HG03196 (cell line): ENCODE results near the gene PBX4.
A peak's percentile ranks its signal among the peaks of the same experiment; 100 is the strongest.
"Not testable (repeated sequence)": the region's sequence is repeated elsewhere in the genome, so short reads cannot be mapped to it uniquely, and the experiment has no call there.

Experiments used
- ATAC-seq: cut with Tn5 transposase; IDR thresholded peaks from one replicate; pipeline ENCODE4 v1.9.1; 2021; ENCODE audit not compliant: unreplicated experiment

PBX4 gene

DNA sequence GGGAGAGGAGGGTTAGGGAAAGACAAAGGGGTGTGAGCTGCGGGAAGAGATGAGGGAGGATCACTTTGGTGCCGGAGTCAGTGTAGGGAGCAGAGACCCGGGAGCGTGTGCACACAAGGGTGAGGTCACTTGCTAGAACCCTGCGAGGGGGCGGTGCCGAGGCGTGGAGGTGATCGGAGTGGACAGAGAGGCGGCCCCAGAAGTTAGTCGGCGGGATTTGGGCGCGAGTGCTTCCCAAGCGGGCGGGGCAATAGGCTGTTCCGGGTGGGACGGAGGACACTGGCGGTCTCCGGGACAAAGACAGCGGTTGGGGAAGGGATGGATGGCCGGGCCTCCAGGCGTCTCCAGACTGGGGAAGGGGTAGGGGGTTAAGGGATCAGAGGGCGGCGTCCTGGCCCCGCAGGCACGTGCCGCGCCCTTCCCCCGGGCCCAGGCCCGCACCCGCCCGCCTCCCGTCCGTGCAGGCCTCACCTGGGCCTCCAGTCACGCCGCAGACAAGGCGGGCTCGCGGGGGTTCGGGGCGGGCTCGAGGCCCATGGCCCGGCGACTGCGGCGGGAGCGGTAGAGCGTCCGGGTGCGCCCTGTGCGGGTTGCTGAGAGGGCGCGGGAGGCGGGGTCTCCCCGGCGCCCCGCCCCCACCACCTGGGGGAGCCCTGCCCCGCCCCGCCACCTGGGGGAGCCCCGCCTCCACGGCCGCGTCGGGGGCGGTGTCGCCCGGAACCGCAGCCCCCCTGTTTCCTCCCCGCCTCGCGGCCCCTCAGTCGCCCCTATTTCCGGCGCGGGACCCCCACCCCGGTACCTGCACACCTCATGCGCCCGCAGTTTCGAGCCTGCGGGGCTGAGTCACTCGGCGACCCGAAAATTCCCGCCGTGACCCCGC, 9.4 kb upstream of the PBX4 start, which contains the start of gene LPAR2:
Gene LPAR2 (minus strand): TSS at position 600 of the 880 bp plus-strand sequence. CDS start 945 bp downstream, outside the sequence.
- ATAC-seq, result no peak

- no peak for ATAC-seq
These were observed 8.3 kb upstream of the PBX4 start for GRCh38 chr19:19626516-19627472.

DNA sequence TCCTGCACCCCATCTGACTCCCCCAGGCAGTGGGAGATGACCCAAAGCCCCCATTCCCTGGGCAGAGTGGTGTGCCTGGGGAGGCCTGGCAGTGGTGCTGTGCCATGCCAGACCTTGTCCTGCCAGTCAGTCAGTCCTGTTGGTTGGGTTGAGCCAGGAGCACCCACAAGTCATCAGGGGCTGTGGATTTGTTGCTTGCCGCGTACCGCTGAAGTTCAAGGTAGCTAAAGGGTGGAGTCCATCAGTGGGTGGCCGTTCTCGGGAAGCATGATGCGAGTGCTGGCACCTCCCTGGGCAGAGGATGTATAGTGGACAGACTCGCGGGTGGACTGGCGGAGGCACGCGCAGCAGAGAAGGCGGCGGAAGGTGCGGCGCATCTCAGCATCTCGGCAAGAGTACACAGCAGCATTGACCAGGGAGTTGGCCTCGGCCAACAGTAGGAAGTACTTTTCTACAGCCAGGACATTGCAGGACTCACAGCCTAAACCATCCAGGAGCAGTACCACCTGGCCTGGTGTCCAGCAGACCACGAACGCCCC, 5.6 kb upstream of the PBX4 start:
- ATAC-seq, result no peak

GRCh38 chr19:19623383-19623782, 4.9 kb upstream of the PBX4 start:
- no peak for ATAC-seq

GRCh38 chr19:19619849-19620210, 1.3 kb upstream of the PBX4 start:
- ATAC-seq, result no peak

- ATAC-seq, result no peak
These were observed 828 bp upstream of the PBX4 start for GRCh38 chr19:19619181-19619848.

GRCh38 chr19:19615086-19615485, 3.4 kb downstream of the PBX4 start:
- no peak for ATAC-seq

DNA sequence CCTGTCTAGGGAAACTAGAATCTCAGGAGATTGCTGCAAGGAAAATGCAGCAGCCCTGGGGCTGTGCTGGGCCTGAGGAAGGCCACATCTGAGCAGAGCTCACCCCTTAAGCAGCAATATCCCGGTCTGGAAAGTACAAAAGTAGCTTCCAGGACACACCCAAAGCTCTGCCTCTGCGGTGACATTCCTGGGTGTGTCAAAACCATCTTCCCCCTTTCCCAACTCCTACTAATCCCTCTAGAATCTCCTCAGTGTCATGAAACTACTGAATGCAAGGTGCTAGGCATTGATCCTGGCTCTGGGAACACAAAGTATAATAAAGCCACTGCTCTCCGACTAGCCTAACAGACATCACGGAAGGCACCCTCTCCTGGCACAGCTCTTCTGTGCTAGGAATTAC, 5.0 kb downstream of the PBX4 start:
- ATAC-seq, result no peak

DNA sequence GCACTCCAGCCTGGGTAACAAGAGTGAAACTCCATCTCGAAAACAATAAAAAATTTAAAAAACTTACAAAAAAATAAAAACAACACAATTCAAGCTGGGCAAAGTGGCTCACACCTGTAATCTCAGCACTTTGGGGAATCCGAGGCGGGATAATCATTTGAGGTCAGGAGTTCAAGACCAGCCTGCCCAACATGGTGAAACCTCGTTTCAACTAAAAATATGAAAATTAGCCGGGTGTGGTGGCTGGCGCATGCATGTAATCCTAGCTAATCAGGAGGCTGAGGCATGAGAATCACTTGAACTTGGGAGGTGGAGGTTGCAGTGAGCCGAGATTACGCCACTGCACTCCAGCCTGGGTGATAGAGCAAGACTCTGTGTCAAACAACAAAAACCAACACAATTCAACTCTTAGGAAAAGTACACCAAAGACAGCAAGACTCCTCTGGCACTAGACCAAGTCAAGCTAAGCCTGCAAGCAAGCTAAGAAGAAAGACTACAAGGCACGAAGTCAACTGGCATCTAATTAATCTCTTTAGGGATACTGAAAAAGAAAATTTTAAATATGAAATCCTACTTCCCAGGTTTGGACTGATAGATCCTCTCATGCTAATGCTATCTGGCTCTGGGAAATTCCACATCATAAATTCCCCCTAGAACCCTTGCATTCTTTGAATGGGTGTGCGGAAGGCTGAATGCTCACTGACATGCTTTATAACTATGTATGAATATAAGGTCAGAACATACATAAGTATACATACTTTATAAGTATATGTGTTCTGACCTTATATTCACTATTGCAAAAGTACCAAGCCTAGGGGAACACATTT, 7.9 kb downstream of the PBX4 start:
- no peak for ATAC-seq

- not testable (repeated sequence) for ATAC-seq
These were observed 11.8 kb downstream of the PBX4 start for GRCh38 chr19:19606686-19607085.

DNA sequence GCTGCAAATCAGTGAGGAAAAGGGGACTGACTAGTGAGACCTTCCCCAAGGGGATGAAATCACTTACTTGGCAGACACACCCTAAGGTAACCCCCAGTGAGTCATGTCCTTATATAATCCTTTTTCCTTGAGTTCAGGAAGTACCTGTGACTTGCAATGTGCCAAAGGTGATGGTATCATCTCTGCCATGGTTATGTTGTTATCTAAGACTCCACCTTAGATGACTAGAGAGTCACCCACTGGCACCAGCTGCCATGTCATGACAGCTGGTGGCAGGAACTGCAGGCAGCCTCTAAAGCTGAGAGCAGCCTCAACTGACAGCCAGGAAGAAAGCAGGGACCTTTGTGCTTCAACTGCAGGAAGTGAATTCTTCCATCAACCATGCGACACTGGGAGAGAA, 12.5 kb downstream of the PBX4 start:
- ATAC-seq, result no peak

DNA sequence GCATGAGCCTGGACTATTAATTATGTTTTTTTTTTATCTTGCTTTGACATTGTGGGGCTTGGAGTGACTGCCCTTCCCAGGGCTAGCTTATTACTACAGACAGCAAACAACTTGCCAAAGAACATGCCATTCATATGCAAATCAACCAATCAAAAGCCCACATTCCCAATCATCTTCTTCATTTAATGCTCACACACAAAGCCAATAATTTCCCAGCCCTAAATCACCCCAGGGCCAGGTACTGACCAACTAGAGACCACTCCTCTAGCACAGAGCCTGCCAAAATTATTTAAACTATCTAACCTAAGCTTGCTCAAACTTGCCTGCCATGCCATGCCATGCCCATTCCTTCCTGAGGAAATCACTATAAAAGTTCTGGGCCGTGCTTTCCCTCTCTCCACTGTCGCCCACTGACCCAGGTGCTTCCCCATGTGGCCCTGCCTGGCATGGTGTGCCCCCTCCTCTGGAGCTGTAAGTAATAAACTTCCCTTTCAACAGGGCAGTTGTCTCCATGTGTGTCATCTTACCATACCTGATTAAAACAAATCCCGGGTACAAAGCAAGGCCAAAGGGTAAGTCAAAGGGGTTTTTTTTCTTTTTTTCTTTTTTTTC, 15.7 kb downstream of the PBX4 start:
- no peak for ATAC-seq

- no peak for ATAC-seq
These were observed 16.3 kb downstream of the PBX4 start for GRCh38 chr19:19602136-19602712.

DNA sequence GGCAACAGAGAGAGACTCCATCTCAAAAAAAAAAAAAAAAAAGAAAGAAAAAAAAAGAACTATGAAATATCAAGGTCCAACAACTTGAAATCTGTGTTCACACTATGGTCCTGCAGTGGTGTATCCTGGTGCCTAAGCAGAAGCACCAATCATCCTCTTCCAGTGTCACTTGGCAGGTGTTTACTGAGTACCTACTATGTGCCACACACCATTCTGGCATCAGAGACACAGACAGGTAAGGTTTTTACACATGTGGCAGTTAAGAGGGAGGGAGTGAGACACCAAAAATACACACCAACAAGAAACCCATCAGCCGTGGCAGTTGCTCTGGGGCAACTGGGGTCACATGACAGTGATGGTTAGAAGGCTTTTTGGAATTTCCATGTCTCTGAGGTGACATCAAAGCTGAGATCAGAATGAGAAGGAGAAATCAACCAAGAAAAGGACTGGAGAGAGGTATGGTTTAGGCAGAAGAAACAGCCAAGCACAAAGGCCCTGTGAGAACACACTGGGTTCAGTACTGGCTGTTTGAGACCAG, 17.6 kb downstream of the PBX4 start:
- no peak for ATAC-seq

- not testable (repeated sequence) for ATAC-seq
These were observed 19.6 kb downstream of the PBX4 start for GRCh38 chr19:19598728-19599451.

- ATAC-seq, result peak; percentile 66
These were observed 20.6 kb downstream of the PBX4 start for GRCh38 chr19:19597809-19598306.

- no peak for ATAC-seq
These were observed 23.3 kb downstream of the PBX4 start for GRCh38 chr19:19595171-19595701.

- ATAC-seq, result no peak
These were observed 24.1 kb downstream of the PBX4 start for GRCh38 chr19:19594381-19594780.
